HEK293 (cell line): ENCODE data around the gene TET2.

Experiments used
- CTCF ChIA-PET: fragments of 350-600 bp; formaldehyde crosslinking; extraction: SDS; loops from one replicate; lab custom pipeline; 2021; ENCODE audit warnings: antibody characterized with exemption; lab: Yijun Ruan, JAX
- POLR2A ChIA-PET: fragments of 300-600 bp; formaldehyde crosslinking; extraction: SDS; loops from one replicate; lab custom pipeline; 2020; ENCODE audit warnings: antibody characterized with exemption, inconsistent platforms; lab: Yijun Ruan, JAX
- H3K27ac ChIP-seq: fragments of 200-500 bp; sonication (Bioruptor generic); 2 replicates; pipeline ENCODE4 v1.5.1; 2014; ENCODE audit warnings: low read depth, low read length, control low read depth, inconsistent platforms; ENCODE audit errors: extremely low read depth
- H3K36me3 ChIP-seq, 2 experiments: fragments of 200-500 bp in 1 of 2; sonication (Bioruptor generic) in 1 of 2; 1 replicate in 1 of 2; 2 replicates in 1 of 2; pipeline ENCODE4 v1.5.1; 2014 to 2017; ENCODE audit warnings: inconsistent platforms in 2 of 2, low read length in 2 of 2; ENCODE audit not compliant: control insufficient read depth in 2 of 2, insufficient read depth in 1 of 2
- H3K4me1 ChIP-seq: fragments of 200-500 bp; sonication (Bioruptor generic); 2 replicates; pipeline ENCODE4 v1.5.1; 2014; ENCODE audit warnings: mild to moderate bottlenecking, low read length, inconsistent platforms; ENCODE audit not compliant: control insufficient read depth, insufficient read depth
- H3K4me3 ChIP-seq: 2 replicates; pipeline ENCODE4 v1.5.1; 2011; ENCODE audit warnings: low read depth, mild to moderate bottlenecking, control low read depth, low read length, moderate library complexity
- H3K9me3 ChIP-seq: fragments of 200-500 bp; sonication (Bioruptor generic); 2 replicates; pipeline ENCODE4 v1.5.1; 2014; ENCODE audit warnings: low read depth, low read length, inconsistent platforms; ENCODE audit not compliant: control insufficient read depth, insufficient read depth
- BCL11B ChIP-seq: fragments of 450-650 bp; formaldehyde crosslinking; IDR thresholded peaks from 2 replicates; pipeline ENCODE4 v1.5.1; 2016; ENCODE audit warnings: low read depth, missing biosample characterization, missing genetic modification characterization
- BCL6B ChIP-seq: fragments of 450-650 bp; formaldehyde crosslinking; IDR thresholded peaks from 2 replicates; pipeline ENCODE4 v1.5.1; 2017; ENCODE audit warnings: missing biosample characterization, missing genetic modification characterization
- MZF1 ChIP-seq: fragments of 450-650 bp; formaldehyde crosslinking; IDR thresholded peaks from 2 replicates; pipeline ENCODE4 v1.5.1; 2017; ENCODE audit warnings: missing biosample characterization, missing genetic modification characterization, borderline replicate concordance
- PBX3 ChIP-seq: sonication (generic); formaldehyde crosslinking; IDR thresholded peaks from 2 replicates; pipeline ENCODE4 v1.8.1; 2022; ENCODE audit warnings: mild to moderate bottlenecking, moderate library complexity, missing genetic modification reagents
- PRDM1 ChIP-seq: fragments of 450-650 bp; formaldehyde crosslinking; IDR thresholded peaks from 2 replicates; pipeline ENCODE4; 2016; ENCODE audit warnings: missing biosample characterization, missing genetic modification characterization
- PRDM2 ChIP-seq: fragments of 450-650 bp; formaldehyde crosslinking; IDR thresholded peaks from 2 replicates; pipeline ENCODE4 v1.5.1; 2016; ENCODE audit warnings: missing biosample characterization, missing genetic modification characterization, borderline replicate concordance
- SETDB1 ChIP-seq: IDR thresholded peaks from one replicate; pipeline ENCODE4 v1.6.1; 2017; ENCODE audit warnings: mild to moderate bottlenecking, low read length, moderate library complexity, mixed read lengths; ENCODE audit not compliant: insufficient read length
- ZBTB17 ChIP-seq: fragments of 450-650 bp; formaldehyde crosslinking; IDR thresholded peaks from 2 replicates; pipeline ENCODE4 v1.5.1; 2016; ENCODE audit warnings: missing biosample characterization, missing genetic modification characterization
- ZBTB8A ChIP-seq: fragments of 450-650 bp; formaldehyde crosslinking; IDR thresholded peaks from 2 replicates; pipeline ENCODE4 v1.5.1; 2016; ENCODE audit warnings: missing biosample characterization, missing genetic modification characterization
- ZFP69B ChIP-seq: fragments of 450-650 bp; formaldehyde crosslinking; IDR thresholded peaks from 2 replicates; pipeline ENCODE4 v1.5.1; 2016; ENCODE audit warnings: missing biosample characterization, missing genetic modification characterization
- ZNF121 ChIP-seq: fragments of 450-650 bp; formaldehyde crosslinking; IDR thresholded peaks from 2 replicates; pipeline ENCODE4 v1.5.1; 2016; ENCODE audit warnings: missing biosample characterization, missing genetic modification characterization
- ZNF140 ChIP-seq: fragments of 450-650 bp; formaldehyde crosslinking; IDR thresholded peaks from 2 replicates; pipeline ENCODE4 v1.5.1; 2016; ENCODE audit warnings: missing biosample characterization, missing genetic modification characterization
- ZNF23 ChIP-seq: fragments of 450-650 bp; formaldehyde crosslinking; IDR thresholded peaks from 2 replicates; pipeline ENCODE4 v1.5.1; 2016; ENCODE audit warnings: missing biosample characterization, missing genetic modification characterization, borderline replicate concordance
- ZNF302 ChIP-seq: fragments of 450-650 bp; formaldehyde crosslinking; IDR thresholded peaks from 2 replicates; pipeline ENCODE4 v1.5.1; 2016; ENCODE audit warnings: missing biosample characterization, missing genetic modification characterization, low read depth
- ZNF311 ChIP-seq: fragments of 450-650 bp; formaldehyde crosslinking; IDR thresholded peaks from 2 replicates; pipeline ENCODE4 v1.5.1; 2017; ENCODE audit warnings: missing biosample characterization, missing genetic modification characterization, borderline replicate concordance
- ZNF350 ChIP-seq: fragments of 450-650 bp; formaldehyde crosslinking; IDR thresholded peaks from 2 replicates; pipeline ENCODE4 v1.5.0; 2017; ENCODE audit warnings: missing biosample characterization, mild to moderate bottlenecking, missing genetic modification characterization
- ZNF404 ChIP-seq: fragments of 450-650 bp; formaldehyde crosslinking; IDR thresholded peaks from 2 replicates; pipeline ENCODE4 v1.5.1; 2017; ENCODE audit warnings: missing biosample characterization, missing genetic modification characterization
- ZNF549 ChIP-seq: fragments of 450-650 bp; IDR thresholded peaks from 2 replicates; pipeline ENCODE4 v1.5.1; 2018; ENCODE audit warnings: missing biosample characterization, missing genetic modification characterization, mild to moderate bottlenecking, inconsistent platforms, moderate library complexity
- ZNF561 ChIP-seq: fragments of 450-650 bp; IDR thresholded peaks from 2 replicates; pipeline ENCODE4 v1.5.1; 2018; ENCODE audit warnings: missing biosample characterization, missing genetic modification characterization, borderline replicate concordance
- ZNF747 ChIP-seq: fragments of 450-650 bp; formaldehyde crosslinking; IDR thresholded peaks from 2 replicates; pipeline ENCODE4 v1.5.1; 2016; ENCODE audit warnings: missing biosample characterization, missing genetic modification characterization
- ZXDB ChIP-seq: fragments of 450-650 bp; formaldehyde crosslinking; IDR thresholded peaks from 2 replicates; pipeline ENCODE4 v1.5.1; 2016; ENCODE audit warnings: missing biosample characterization, missing genetic modification characterization
- TF ChIP-seq, protein P1 (sequence below): fragments of 450-650 bp; formaldehyde crosslinking; IDR thresholded peaks from 2 replicates; pipeline ENCODE4 v1.5.1; 2016; ENCODE audit warnings: missing biosample characterization, missing genetic modification characterization
- TF ChIP-seq, protein P2 (sequence below): fragments of 450-650 bp; formaldehyde crosslinking; IDR thresholded peaks from 2 replicates; pipeline ENCODE4 v1.5.1; 2017; ENCODE audit warnings: missing biosample characterization, missing genetic modification characterization

Gene TET2

GRCh38 chr4:105283501-105283900 is 136.8 kb downstream of the TET2 start:
- Histone ChIP-seq H3K27ac (no peak overlapping the region), H3K9me3 (no peaks in the 10 kb centered on the region), H3K4me3 (no peak overlapping the region), H3K36me3 (no peaks in the 10 kb centered on the region), H3K4me1 (no peaks in the 10 kb centered on the region)
- ChIA-PET CTCF (no interaction called here), POLR2A (no interaction called here)
- no peak for TF ChIP-seq PRDM2 (tag by site-specific recombination)
- no peak for TF ChIP-seq ZBTB8A
- TF ChIP-seq ZNF121 (tag by site-specific recombination) = no peak
- no peak for TF ChIP-seq ZNF549 (tag by site-specific recombination)
- TF ChIP-seq ZNF747 (tag by site-specific recombination) = no peak
- no peak for TF ChIP-seq ZNF23
- TF ChIP-seq MZF1 (tag by site-specific recombination) = no peak
- no peak for TF ChIP-seq ZNF140 (tag by site-specific recombination)
- no peak for TF ChIP-seq ZNF311

DNA sequence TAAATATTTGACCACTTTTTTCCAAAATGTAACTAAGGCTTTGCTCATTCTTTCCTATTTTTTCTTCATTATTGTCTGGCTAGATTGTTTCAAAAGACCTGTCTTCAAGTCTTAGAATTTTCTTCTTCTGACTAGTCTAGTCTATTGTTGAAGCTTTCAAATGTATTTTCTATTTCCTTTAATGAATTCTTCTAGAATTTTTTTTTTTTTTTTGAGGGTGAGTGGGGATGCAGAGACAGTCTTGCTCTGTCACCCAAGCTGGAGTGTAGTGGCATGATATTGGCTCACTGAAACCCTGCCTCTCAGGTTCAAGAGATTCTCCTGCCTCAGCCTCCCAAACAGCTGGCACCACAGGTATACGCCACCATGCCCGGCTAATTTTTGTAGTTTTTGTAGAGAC is 141.4 kb downstream of the TET2 start:
- ChIA-PET CTCF (no interaction called here), POLR2A (no interaction called here)
- no peak overlapping the region for H3K27ac ChIP-seq
- TF ChIP-seq BCL11B (tag by site-specific recombination) = no peak
- TF ChIP-seq, protein P1, sequence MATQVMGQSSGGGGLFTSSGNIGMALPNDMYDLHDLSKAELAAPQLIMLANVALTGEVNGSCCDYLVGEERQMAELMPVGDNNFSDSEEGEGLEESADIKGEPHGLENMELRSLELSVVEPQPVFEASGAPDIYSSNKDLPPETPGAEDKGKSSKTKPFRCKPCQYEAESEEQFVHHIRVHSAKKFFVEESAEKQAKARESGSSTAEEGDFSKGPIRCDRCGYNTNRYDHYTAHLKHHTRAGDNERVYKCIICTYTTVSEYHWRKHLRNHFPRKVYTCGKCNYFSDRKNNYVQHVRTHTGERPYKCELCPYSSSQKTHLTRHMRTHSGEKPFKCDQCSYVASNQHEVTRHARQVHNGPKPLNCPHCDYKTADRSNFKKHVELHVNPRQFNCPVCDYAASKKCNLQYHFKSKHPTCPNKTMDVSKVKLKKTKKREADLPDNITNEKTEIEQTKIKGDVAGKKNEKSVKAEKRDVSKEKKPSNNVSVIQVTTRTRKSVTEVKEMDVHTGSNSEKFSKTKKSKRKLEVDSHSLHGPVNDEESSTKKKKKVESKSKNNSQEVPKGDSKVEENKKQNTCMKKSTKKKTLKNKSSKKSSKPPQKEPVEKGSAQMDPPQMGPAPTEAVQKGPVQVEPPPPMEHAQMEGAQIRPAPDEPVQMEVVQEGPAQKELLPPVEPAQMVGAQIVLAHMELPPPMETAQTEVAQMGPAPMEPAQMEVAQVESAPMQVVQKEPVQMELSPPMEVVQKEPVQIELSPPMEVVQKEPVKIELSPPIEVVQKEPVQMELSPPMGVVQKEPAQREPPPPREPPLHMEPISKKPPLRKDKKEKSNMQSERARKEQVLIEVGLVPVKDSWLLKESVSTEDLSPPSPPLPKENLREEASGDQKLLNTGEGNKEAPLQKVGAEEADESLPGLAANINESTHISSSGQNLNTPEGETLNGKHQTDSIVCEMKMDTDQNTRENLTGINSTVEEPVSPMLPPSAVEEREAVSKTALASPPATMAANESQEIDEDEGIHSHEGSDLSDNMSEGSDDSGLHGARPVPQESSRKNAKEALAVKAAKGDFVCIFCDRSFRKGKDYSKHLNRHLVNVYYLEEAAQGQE (tag by site-specific recombination) = no peak
- TF ChIP-seq ZNF561 (tag by site-specific recombination) = no peak
- no peak for TF ChIP-seq ZXDB (tag by site-specific recombination)
- no peak for TF ChIP-seq SETDB1
- TF ChIP-seq BCL6B (tag by site-specific recombination) = no peak
- no peak for TF ChIP-seq ZNF350 (tag by site-specific recombination)
- no peak for TF ChIP-seq PRDM1 (tag by site-specific recombination)
- TF ChIP-seq ZNF302 (tag by site-specific recombination) = no peak
- no peak for TF ChIP-seq ZNF404 (tag by site-specific recombination)
- TF ChIP-seq, protein P2, sequence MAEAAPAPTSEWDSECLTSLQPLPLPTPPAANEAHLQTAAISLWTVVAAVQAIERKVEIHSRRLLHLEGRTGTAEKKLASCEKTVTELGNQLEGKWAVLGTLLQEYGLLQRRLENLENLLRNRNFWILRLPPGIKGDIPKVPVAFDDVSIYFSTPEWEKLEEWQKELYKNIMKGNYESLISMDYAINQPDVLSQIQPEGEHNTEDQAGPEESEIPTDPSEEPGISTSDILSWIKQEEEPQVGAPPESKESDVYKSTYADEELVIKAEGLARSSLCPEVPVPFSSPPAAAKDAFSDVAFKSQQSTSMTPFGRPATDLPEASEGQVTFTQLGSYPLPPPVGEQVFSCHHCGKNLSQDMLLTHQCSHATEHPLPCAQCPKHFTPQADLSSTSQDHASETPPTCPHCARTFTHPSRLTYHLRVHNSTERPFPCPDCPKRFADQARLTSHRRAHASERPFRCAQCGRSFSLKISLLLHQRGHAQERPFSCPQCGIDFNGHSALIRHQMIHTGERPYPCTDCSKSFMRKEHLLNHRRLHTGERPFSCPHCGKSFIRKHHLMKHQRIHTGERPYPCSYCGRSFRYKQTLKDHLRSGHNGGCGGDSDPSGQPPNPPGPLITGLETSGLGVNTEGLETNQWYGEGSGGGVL = no peak
- no peak for TF ChIP-seq ZFP69B
- TF ChIP-seq ZBTB17 (tag by site-specific recombination) = no peak
- no peak for TF ChIP-seq PBX3 (CRISPR knock-in tag)
- H3K9me3 ChIP-seq = no peaks in the 10 kb centered on the region
- H3K4me3 ChIP-seq = no peak overlapping the region
- no peaks in the 10 kb centered on the region for H3K4me1 ChIP-seq
- no peaks in the 10 kb centered on the region for H3K36me3 ChIP-seq
